Forelimb muscle (tissue), 1 donor: Measurements from ENCODE around the gene UBA3. TPM values are rescaled to one million over a fixed set of nuclear protein-coding genes. Genes with fewer than 3 reads are reported as not detected.
A peak's percentile ranks its signal among the peaks of the same experiment; 100 is the strongest.

Experiments used
- DNase-seq: peaks from one replicate; pipeline ENCODE4 v3.0.0-alpha.2; 2013; ENCODE audit warnings: low read depth
- polyA plus RNA-seq: library from polyadenylated mRNA; unstranded; fragments of 120-200 nt; gene quantifications from one replicate; pipeline ENCODE4 v1.2.1, GENCODE V29; 2013; ENCODE audit not compliant: insufficient read length

The UBA3 gene
- polyA plus RNA-seq, 1 donor: 47.6 TPM

DNA sequence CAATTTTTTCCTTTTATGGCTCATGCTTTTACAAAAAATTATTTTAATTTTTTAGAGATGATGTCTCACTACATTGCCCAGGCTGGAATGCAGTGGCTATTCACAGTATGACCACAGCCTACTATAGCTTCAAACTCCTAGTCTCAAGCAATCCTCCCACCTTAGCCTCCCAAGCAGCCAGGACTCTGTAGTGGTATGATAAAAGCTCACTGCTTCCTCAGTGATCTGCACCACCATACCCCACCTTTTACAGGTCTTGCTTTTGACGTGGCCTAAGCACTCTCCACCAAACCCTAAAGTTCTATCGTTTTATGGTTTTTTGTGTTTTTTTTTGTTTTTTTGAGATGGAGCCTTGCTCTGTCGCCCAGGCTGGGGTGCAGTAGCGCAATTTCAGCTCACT, 14.0 kb downstream of the UBA3 start:
- no peak for DNase-seq

DNA sequence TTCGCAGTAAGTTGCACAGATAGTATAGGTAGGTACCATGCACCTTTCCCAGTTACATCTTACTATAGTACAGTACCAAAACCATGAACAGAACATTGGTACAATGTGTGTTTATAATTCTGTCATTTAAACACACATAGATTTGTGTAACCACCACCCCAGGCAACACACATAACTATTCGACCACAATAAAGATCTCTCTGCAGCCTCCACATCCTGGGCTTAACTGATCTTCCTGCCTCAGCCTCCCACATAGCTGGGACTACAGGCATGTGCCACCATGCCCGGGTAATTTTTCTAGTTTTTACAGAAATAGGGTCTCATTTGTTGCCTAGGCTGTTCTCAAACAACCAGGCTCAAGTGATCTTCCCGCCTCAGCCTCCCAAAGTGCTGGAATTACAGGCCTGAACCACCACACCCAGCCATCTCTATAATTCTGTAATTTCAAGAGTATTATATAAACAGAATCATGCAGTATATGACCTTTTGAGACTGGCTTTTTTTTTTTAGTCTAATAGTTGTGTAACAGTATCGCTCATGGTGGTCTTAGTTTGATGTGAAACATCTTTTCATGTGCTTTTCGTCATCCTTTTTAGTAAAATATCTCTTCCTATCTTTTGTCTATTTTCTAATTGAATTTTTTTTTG, 14.7 kb downstream of the UBA3 start:
- DNase-seq: no peak

DNA sequence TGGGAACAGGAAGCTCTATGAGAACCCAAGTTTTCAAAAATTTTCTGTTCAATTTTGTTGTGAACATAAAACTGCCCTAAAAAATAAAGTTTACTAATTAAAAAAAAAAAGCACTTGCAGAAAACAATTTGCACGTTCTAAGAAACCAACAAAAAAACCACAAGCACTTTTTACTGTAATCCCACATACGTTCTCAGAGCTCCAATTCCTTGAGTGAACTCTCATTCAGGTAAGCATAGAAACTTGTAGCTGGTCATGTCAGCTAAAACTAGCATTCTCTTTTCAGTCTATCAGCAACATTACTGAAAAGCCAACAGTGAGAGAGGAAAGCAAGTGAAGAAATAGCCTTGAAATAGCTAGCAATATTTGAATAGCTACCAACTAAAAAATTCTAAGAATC, 16.5 kb downstream of the UBA3 start:
- no peak for DNase-seq

DNA sequence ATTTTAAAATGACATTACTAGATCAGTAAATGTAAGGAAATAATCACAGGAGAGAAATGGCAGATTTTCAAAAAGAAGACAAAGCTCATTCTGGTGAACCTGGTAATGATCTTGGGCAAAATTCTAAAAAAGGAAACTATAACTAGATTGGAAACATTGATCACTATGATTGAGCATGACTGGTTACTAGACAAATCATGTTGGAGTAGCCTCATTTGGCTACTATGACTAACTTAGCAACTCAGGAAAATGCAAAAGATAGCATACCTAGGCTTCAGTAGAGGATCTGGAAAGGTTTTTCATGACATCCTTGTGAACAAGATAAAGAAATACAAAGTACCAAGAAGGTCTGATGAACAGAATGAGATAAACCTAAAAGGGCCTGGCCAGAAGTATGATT, 20.5 kb downstream of the UBA3 start:
- no peak for DNase-seq

DNA sequence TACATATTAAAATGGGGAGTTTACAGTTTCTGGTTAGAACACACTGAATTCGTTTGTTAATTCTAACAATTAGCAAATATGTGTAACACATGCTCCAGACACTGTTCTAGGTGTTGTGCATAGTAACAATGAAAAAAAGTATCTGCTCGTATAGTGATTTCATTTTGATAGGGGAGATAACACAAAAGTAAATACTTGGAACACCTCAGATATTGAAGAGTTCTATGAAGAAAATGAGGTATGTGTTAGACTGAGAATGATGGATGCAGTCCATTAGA, 21.3 kb downstream of the UBA3 start:
- DNase-seq: no peak

DNA sequence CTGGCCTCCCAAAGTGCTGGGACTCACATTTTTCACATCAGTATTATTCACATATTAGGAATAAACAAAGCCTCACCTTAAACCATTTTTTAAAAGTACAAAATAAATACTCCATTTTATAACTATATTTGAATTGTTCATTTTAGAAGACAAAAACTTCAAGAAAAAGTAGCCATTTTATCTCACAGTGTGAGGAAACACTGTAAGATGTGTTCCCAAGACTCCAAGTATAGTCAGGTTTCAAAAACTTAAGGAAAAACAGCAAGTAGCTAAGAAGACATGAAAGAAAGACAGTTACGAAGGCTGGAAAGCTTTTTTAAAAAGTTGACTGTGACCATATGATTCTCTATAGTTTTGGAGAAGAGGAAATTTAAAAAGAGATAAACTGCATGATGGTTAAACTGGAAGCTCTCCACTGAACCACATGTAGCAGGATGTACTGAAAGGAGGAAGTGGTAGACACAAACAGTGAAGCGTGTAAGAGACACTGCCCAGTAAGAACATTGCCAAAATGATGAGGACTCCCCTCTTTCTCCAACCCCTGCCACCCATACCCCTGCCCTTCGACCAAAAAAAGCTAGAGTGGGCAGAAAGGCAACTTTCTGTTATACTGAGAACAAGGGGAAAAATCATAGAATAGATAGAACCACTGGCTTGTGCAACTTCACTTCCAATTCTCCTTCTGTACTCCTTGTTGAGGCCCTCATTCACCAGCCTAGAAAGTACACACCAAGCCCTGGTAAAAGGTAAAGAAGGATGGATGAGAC, 21.8 kb downstream of the UBA3 start:
- DNase-seq: no peak

GRCh38 chr3:69052472-69052898, 27.7 kb downstream of the UBA3 start:
- DNase-seq: no peak

- DNase-seq: peak; percentile 99
Observed at GRCh38 chr3:69051756-69052471, 28.3 kb downstream of the UBA3 start, which contains the start of gene TMF1. Gene TMF1 (minus strand): TSS chr3:69052333. CDS start chr3:69052086, 247 bp downstream.

DNA sequence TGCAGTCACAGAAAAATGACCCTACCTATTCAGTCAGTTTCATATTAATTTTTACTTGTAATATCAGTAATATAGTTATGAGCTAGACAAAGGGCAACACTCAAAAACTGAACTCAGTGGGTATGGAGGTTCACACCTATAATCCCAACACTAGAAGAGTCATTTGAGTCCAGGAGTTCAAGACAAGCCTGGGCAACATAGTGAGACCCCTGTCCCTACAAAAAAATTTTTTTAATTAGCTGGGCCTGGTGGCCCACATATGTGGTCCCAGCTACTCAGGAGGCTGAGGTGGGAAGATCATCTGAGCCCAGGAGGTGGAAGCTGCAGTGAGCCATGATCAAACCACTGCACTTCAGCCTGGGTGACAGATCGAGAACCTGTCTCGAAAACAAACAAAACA, 31.2 kb downstream of the UBA3 start:
- no peak for DNase-seq

DNA sequence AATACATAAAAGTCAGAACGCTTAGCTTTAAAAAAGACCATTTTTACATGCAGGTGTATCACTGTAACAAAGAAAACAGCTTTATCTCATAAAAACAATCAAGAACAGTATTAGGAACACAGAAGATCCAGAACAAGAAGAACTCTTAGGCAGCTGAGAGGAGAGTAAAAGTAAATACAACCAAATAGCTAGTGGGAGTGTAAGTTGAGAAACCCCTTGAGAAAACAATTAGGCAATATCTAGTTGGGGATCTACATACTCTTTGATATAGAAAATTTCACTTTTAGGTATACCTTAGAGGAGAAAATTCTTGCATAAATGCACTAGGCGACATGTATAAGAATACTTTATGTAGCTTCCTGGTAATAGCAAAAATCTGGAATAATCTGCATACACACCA, 35.6 kb downstream of the UBA3 start:
- DNase-seq: no peak

DNA sequence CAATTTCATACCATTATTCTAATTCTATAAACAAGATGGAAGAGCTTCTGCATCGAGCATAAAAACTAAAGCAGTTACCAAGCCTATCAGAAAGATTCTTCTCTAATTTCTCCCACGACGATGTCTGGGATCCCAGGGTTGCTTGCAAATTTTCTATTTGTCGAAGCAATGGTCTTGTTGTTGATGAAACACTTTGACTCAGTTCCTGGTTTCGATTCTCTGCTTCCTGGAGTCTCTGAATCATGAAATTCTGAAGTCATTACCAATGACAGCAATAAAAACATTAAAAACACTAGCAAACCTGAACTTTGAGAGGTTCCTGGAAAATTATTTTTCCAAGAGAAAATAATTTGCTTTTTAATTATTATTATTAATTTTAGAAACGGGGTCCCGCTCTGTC, 46.7 kb downstream of the UBA3 start:
- no peak for DNase-seq

GRCh38 chr3:69032737-69033136, 47.4 kb downstream of the UBA3 start:
- no peak for DNase-seq

DNA sequence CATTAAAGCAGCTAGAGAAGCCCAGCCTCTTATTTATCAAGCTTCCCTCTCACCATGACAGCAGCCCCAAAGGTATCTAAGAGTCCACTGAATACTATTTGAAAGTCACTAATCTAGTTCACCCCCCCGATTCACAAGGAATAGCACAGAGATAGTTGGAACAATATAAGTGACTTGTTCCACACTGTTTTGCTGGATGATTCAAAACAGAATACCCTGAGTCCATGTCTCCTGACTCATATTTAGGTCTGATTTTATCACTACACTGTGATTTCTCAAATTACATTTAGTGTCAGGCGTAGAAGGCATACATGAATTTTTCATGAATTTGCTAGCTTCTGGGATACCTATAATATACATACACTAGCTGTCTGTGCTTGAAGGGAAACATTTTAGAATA, 48.0 kb downstream of the UBA3 start:
- no peak for DNase-seq

GRCh38 chr3:69031635-69032034, 48.5 kb downstream of the UBA3 start:
- no peak for DNase-seq

DNA sequence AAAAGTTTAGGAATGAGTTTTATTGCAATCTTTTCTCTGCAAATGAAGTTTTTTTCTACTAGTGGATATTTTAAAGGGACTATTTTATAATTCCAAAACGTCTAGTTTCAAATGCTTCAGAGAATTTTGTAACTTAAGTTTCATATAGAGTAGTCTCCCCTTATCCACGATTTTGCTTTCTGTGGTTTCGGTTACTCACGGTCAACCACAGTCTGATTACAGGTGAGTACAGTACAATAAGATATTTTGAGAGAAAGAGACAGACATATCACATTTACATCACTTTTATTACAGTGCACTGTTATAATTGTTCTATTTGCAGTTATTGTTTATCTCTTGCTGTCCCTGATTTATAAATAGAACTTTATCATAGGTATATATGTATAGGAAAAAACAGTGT, 59.3 kb downstream of the UBA3 start:
- DNase-seq: no peak

DNA sequence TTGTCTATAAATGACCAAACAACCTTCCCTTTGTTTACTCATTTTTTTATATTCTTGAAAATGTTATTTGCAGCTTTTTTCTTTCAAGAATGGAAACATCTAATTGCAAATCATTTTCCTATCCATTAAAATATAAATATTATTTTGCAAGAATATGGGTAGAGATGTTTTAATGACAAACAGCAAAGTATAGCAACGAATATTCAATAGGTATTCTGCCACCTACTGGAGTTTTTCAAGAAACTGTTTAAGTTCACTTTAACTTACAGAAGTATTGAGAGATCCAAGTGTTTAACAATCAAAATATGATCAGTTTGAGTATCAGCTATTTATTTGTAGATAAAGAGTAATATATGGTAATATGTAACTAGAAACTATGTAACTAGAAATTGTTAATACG, 59.7 kb downstream of the UBA3 start:
- no peak for DNase-seq

GRCh38 chr3:69016901-69017300, 63.3 kb downstream of the UBA3 start:
- DNase-seq: no peak

DNA sequence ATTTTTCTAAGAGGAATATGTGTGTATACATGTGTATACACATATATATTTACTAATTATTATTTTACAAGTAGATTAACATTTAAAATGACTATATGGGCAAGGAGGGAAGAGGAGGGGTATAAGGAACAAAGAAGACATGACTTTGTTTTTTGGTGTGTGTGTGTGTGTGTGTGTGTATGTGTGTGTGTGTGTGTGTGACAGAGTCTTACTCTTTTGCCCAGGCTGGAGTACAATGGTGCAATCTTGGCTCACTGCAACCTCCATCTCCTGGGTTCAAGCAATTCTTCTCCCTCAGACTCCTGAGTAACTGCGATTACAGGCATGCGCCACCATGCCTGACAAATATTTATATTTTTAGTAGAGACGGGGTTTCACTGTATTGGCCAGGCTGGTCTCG, 64.1 kb downstream of the UBA3 start:
- DNase-seq: no peak

- DNase-seq: no peak
Observed at GRCh38 chr3:69014022-69014580, 66.1 kb downstream of the UBA3 start.

DNA sequence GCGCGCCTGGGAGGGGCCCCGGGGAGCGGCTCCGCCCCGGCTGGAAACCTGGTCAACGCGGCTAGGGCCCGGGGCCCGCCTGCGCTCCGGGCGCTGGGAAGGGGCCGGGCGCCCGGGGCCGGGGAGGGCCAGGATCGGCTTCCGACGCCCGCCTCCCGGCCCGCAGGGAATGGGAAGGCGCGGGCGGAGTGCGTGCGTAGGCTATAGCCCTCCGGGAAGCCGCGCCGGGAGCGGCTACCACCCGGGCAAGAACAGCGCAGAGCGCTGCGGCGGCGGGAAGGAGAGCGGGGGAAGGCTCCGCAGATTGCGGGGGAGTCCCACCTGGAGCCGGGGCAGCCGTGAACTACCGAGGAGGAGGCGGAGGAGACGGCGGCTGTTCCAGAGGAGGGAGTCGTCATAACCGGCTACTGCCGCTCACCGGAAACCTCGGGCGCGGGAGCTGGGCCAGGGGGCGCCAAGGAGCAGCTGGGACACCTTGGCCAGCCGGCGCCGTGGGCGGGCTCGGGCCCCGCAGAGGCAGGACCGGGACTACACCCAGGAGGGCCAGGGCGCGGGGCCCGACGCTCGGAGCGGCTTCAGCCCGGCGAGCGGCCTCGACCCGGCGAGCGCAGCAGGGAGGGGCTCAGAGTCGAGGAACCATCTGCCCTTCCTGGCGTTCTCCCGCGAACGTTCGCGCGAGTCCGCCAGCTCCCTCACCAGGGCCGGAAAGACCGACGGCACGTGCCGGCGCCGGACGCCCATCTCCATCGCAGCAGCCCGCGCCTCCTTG, 66.7 kb downstream of the UBA3 start, which contains the start of gene EOGT:
Gene EOGT (minus strand): TSS at position 432 of the 769 bp plus-strand sequence. CDS start 3,838 bp downstream, outside the sequence.
- no peak for DNase-seq

DNA sequence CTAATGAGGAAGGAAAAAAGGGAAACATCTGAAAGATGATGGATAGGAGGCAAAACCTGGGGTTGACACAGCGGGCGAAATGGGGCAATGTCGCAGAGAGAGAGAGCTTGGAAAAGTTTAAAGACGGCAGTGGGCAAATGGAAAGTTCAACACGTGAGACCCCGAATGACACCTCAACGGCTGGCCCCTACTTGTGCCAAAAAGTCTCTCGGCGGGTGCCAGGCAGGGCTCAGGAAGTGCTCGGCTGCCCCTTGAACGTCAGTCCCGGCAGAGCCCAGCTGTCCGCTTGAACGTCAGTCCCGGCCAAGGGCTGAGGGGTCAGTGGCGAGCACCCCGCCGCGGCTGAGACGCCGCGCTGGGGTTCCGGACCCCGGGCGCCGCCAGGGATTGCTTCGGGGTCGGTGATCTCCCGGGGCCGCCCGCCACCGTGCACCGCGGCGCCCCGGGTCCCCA, 67.3 kb downstream of the UBA3 start:
- no peak for DNase-seq
